Testis (tissue), 2 donors: ENCODE data around the gene CFAP126.

Experiments
- CTCF ChIP-seq, 3 experiments: fragments of 450-650 bp in 2 of 3; fragments of 200-600 bp in 1 of 3; sonication (generic) in 1 of 3; IDR thresholded peaks; one replicate each; pipeline ENCODE4 v1.5.1; 2016 to 2019; ENCODE audit warnings: antibody characterized with exemption in 3 of 3, mild to moderate bottlenecking in 2 of 3, moderate library complexity in 1 of 3
- POLR2A ChIP-seq: fragments of 450-650 bp; IDR thresholded peaks from one replicate; pipeline ENCODE4 v1.6.1; 2017; ENCODE audit warnings: antibody characterized with exemption, mild to moderate bottlenecking, moderate library complexity

GRCh38 chr1:161357073-161357472 lies 10.6 kb downstream of the CFAP126 start:
- TF ChIP-seq CTCF (IDR thresholded peaks at IDR 0.05) (no peak), POLR2A (no peak)
